MM.1S (cell line): ENCODE results near the gene TPBG.

Experiments
- EZH2 ChIP-seq: fragments of 300-600 bp; sonication (generic); optimal IDR thresholded peaks from 2 replicates; pipeline ENCODE3; 2017; ENCODE audit warnings: low read depth, mild to moderate bottlenecking, antibody characterized with exemption, low read length, mixed read lengths
- TF ChIP-seq, protein P1 (sequence below): fragments of 300-600 bp; sonication (generic); IDR thresholded peaks from 2 replicates; pipeline ENCODE4 v1.5.1; 2016; ENCODE audit warnings: antibody characterized with exemption, low read length, mixed read lengths

DNA sequence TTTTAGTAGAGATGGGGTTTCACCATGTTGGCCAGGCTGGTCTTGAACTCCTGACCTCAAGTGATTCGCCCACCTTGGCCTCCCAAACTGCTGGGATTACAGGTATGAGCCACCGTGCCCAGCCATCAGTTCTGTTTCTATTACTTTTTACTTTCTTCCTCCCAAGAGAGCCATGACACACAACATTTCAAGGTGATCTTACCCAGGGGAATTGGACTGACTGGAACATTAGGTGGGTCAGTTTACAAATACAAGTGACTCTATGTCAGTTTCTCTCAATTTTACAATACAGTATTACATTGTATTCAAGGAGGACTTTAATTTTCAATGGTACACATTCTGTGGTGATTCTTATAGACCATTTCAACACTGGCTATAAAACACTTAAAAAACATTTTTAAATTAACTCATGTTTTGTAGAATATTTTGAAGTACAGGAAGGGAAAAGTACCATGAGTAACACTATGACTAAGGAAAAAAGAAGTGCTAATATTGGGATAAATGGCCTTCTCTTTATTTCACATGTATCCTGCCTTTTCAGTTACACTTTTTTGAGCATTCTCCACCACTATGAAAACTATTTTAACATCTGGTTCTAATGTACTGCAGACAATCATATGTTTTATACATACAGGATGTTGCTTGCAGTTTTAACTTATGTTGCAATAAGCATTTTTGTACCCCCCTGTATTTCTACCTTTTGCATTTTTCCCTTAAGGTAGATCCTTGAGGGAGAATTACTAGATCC is 8.4 kb downstream of the TPBG start:
- TF ChIP-seq, protein P1, sequence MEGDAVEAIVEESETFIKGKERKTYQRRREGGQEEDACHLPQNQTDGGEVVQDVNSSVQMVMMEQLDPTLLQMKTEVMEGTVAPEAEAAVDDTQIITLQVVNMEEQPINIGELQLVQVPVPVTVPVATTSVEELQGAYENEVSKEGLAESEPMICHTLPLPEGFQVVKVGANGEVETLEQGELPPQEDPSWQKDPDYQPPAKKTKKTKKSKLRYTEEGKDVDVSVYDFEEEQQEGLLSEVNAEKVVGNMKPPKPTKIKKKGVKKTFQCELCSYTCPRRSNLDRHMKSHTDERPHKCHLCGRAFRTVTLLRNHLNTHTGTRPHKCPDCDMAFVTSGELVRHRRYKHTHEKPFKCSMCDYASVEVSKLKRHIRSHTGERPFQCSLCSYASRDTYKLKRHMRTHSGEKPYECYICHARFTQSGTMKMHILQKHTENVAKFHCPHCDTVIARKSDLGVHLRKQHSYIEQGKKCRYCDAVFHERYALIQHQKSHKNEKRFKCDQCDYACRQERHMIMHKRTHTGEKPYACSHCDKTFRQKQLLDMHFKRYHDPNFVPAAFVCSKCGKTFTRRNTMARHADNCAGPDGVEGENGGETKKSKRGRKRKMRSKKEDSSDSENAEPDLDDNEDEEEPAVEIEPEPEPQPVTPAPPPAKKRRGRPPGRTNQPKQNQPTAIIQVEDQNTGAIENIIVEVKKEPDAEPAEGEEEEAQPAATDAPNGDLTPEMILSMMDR: no peak
- TF ChIP-seq EZH2: no peak
